Adipose tissue (tissue), 3 donors: ENCODE measurements around the gene COA8. TPM values are rescaled to one million over a fixed set of nuclear protein-coding genes. Genes with fewer than 3 reads are reported as not detected.
A peak's percentile ranks its signal among the peaks of the same experiment; 100 is the strongest.

Source experiments
- H3K27ac ChIP-seq: one replicate; pipeline ENCODE4 v1.5.1; 2013; ENCODE audit warnings: low read depth, low read length
- WGBS, 3 donors: extraction: QIAGEN DNeasy Blood & Tissue Kit; methylation state at CpG; one replicate each; pipeline ENCODE4 v1.1.7; 2013; 5-methylcytosine and 5-hydroxymethylcytosine counted together
- polyA plus RNA-seq, 3 donors: library from polyadenylated mRNA; stranded (reverse); fragments of 200-250 nt; gene quantifications; one replicate each; pipeline ENCODE4 v1.2.3, GENCODE V29; 2013
- donor health status: healthy with polysubstance abuse.
- donor health status: Bipolar disorder and iron deficiency.
- donor health status: healthy.

The COA8 gene
- polyA plus RNA-seq, 3 donors = 49.3 to 67.5 (median 62.8) TPM

DNA sequence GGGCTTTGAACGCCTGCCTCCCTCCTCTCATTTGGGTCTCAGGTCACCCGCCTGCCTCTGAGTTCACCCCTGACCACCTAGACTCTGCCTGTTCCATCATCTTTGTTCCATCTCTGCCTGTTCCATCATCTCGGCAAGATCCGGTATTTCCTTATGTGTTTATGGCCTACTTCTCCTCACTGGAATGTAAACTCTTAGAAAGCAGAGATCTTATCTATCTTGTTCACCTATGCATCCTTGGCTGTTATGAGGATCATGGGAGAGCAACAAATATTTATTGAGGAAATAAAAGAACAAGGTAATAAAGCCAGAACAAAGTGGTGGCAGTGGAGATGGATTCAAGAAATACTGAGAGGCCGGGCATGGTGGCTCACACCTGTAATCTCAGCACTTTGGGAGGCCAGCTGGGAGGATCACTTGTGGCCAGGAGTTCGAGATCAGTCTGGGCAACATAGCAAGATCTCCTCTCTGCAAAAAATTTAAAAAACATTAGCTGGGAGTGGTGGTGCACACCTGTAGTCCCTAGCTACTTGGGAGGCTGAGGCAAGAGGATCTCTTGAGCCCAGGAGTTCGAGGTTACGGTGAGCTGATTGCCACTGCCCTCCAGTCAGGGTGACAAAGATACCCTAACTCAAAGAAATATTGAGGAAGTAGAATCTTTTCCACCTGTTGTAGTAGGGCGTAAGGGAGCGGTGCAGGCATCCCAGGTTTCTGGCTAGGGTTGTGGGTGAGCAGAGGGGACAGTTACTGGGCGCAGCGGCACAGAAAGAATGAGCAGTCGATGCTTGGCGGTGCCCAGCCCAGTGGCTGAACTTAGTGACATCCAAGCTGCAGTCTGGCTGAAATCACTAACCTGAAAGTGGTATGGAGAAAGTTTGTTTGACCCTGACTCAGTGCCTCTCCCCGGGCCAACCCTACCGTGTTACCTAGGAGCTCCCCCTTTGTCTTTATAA lies 64.6 kb downstream of the COA8 start:
- 91 to 94% (median 93%) methylated on average over 16 of the region's 16 CpGs for WGBS, 3 donors
- H3K27ac ChIP-seq = no peak overlapping the region

DNA sequence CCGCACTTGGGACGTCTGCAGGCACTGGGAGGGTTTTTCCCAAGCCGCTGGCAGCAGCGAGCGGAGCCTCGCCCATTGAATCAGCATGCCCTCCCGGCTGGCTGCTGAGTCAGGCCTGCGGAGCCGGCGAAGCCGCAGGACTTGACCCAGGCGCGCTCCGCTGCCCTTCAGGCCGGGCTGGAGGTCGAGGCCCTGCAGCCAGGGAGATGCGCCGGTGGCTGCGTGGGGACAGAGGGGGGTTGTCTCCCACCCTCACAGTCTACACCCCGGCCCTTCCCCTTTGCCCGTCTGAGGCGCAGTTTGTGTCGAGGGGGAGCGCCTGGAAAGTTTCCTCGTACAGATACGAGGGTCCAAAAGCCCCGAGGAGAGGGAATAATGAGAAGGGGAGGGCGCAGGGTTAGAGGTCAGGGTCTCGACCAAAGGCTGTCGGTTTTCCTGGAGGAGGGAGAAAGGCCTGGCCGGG lies 65.5 kb downstream of the COA8 start:
- 3 to 8% (median 6%) methylated on average over 29 to 31 of the region's 31 CpGs for WGBS, 3 donors
- peak overlapping the region; percentile 94 for H3K27ac ChIP-seq

GRCh38 chr14:103628684-103629502 lies 66.1 kb downstream of the COA8 start, which contains the start of gene KLC1:
Gene KLC1, plus strand, starts transcription at chr14:103629211. Its CDS starts 25,354 bp downstream, at chr14:103654565.
- peak within 1 kb of the TSS; percentile 94 for H3K27ac ChIP-seq
- 0 to 1% (median 1%) methylated on average over 57 to 97 of the region's 97 CpGs for WGBS, 3 donors

- 1% methylated on average over 35 to 71 of the region's 71 CpGs for WGBS, 3 donors
- peak overlapping the region; percentile 94 for H3K27ac ChIP-seq
Observed at GRCh38 chr14:103629503-103630121, 66.9 kb downstream of the COA8 start.

GRCh38 chr14:103630364-103631108 lies 67.8 kb downstream of the COA8 start:
- 18 to 37% (median 34%) methylated on average over 5 of the region's 5 CpGs for WGBS, 3 donors

DNA sequence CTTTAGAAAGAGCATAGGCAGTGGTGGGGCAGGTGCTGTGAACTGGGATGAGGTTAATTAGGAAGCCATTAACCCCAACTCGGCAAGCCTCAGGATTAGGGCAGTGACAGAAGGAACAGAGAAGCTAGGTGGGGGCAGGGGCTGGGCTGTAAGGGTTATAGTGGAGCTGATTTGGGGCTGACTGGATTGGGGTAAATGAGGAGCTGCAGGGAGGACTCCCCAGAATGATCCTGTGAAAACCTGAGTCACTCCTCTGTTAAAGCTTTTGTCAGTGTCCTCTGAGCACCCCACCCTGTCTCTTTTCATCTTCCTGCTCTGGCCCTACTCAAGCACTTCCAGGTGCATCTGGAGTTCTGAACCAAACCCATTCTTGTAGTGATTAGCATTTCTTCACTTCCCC lies 70.6 kb downstream of the COA8 start:
- no peak overlapping the region for H3K27ac ChIP-seq
- WGBS, 3 donors = 50 to 71% (median 64%) methylated on average over 1 of the region's 1 CpG

More at GRCh38 chr14:103630364-103631108, 67.8 kb downstream of the COA8 start:
- no peak overlapping the region for H3K27ac ChIP-seq

GRCh38 chr14:103634156-103634555 lies 71.4 kb downstream of the COA8 start:
- 74 to 82% (median 75%) methylated on average over 4 of the region's 4 CpGs for WGBS, 3 donors
- H3K27ac ChIP-seq = no peak overlapping the region

DNA sequence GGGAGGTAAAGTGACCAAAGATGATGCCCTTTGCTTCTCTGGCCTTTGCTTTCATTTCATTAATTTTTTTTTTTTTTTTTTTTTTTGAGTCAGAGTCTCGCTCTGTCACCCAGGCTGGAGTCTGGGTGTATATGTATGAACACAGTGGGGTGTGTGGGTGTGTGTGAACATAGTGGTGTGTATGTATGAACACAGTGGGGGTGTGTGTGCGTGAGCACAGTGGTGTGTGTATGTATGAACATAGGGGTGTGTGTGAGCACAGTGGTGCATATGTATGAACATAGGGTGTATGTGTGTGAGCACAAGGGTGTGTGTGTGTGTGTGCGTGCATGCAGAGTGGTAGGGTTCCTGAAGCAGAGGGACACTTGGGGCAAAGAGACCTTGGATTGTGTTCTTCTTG lies 75.8 kb downstream of the COA8 start:
- 90 to 97% (median 92%) methylated on average over 3 of the region's 3 CpGs for WGBS, 3 donors
- no peak overlapping the region for H3K27ac ChIP-seq

Other genes starting within 250 kb of the COA8 start
- 100 to 1,000 TPM in 1 of 3 donors, 10 to 100 TPM in 2; 48.7 to 156 (median 99.1) TPM for gene EIF5, start 228.7 kb upstream of the COA8 start, polyA plus RNA-seq
- 10 to 100 TPM; 36.4 to 47.8 (median 43.5) TPM for gene MARK3, start 177.5 kb upstream of the COA8 start, polyA plus RNA-seq
- gene CKB, start 40.1 kb upstream of the COA8 start, polyA plus RNA-seq = 100 to 1,000 TPM; 109 to 574 (median 196) TPM
- 10 to 100 TPM in 2 of 3 donors, 1 to 10 TPM in 1; 6.9 to 19.2 (median 12.0) TPM for gene TRMT61A, start 33.8 kb upstream of the COA8 start, polyA plus RNA-seq
- gene BAG5, start 303 bp upstream of the COA8 start, polyA plus RNA-seq = 10 to 100 TPM in 2 of 3 donors, 1 to 10 TPM in 1; 4.9 to 24.0 (median 13.4) TPM
- 100 to 1,000 TPM in 1 of 3 donors, 10 to 100 TPM in 2; 39.3 to 104 (median 92.0) TPM for gene KLC1, start 66.3 kb downstream of the COA8 start, polyA plus RNA-seq
- 1 to 10 TPM; 2.4 to 3.6 (median 3.1) TPM for gene XRCC3, start 152.5 kb downstream of the COA8 start, polyA plus RNA-seq
- gene ZFYVE21, start 152.8 kb downstream of the COA8 start, polyA plus RNA-seq = 100 to 1,000 TPM in 1 of 3 donors, 10 to 100 TPM in 2; 30.2 to 107 (median 81.8) TPM